OCI-LY7 (cell line): ENCODE data around the gene PAPOLG. TPM values are rescaled to one million over a fixed set of nuclear protein-coding genes. Genes with fewer than 3 reads are reported as not detected.

Experiments
- BruUV-seq: library from RNA; stranded (reverse); fragments of 400-500 nt; replicated peaks from 2 replicates; lab custom pipeline; 2021; lab: Mats Ljungman, UMichigan
- CTCF ChIA-PET: fragments of 300-600 bp; sonication (Branson Sonifier 250); formaldehyde crosslinking; loops from one replicate; lab custom pipeline; 2022; ENCODE audit warnings: antibody characterized with exemption; ENCODE audit not compliant: unreplicated experiment; lab: Charles Lee
- POLR2A ChIA-PET: fragments of 300-600 bp; sonication (Branson Sonifier 250); formaldehyde crosslinking; loops from one replicate; lab custom pipeline; 2022; ENCODE audit warnings: antibody characterized with exemption; lab: Charles Lee
- DNase-seq: peaks from one replicate; pipeline ENCODE4 v3.0.0-alpha.2; 2015; ENCODE audit warnings: low spot score
- H2AFZ ChIP-seq: fragments of 200-600 bp; sonication (generic), shearing (Covaris generic); 2 replicates; pipeline ENCODE4 v1.6.1; 2014; ENCODE audit warnings: mild to moderate bottlenecking, antibody characterized with exemption, low read length, moderate library complexity
- H3K27ac ChIP-seq: fragments of 200-600 bp; sonication (generic); 2 replicates; pipeline ENCODE4 v1.5.1; 2014; ENCODE audit warnings: mixed run types, low read depth, mild to moderate bottlenecking, moderate library complexity, low read length, inconsistent platforms; ENCODE audit not compliant: poor library complexity, severe bottlenecking
- H3K36me3 ChIP-seq: fragments of 200-600 bp; sonication (generic); 2 replicates; pipeline ENCODE4 v1.6.1; 2014; ENCODE audit warnings: mild to moderate bottlenecking, antibody characterized with exemption, low read length, moderate library complexity, mixed read lengths; ENCODE audit not compliant: insufficient read depth
- H3K4me1 ChIP-seq: fragments of 200-600 bp; sonication (generic); 2 replicates; pipeline ENCODE4 v1.5.1; 2014; ENCODE audit warnings: mild to moderate bottlenecking, low read length; ENCODE audit not compliant: insufficient read depth, poor library complexity, severe bottlenecking
- H3K4me2 ChIP-seq: fragments of 200-600 bp; sonication (generic); 2 replicates; pipeline ENCODE4 v1.6.1; 2014; ENCODE audit warnings: mild to moderate bottlenecking, low read length
- H3K4me3 ChIP-seq: fragments of 200-600 bp; sonication (generic); 2 replicates; pipeline ENCODE4 v1.5.1; 2014; ENCODE audit warnings: mild to moderate bottlenecking, low read depth, low read length; ENCODE audit not compliant: poor library complexity, severe bottlenecking
- H3K79me2 ChIP-seq: fragments of 200-600 bp; sonication (generic); 2 replicates; pipeline ENCODE4 v1.6.1; 2016; ENCODE audit warnings: low read depth, mild to moderate bottlenecking, low read length, moderate library complexity, mixed read lengths; ENCODE audit not compliant: insufficient read depth
- H3K9me2 ChIP-seq: fragments of 200-600 bp; sonication (generic); 2 replicates; pipeline ENCODE4 v1.6.1; 2016; ENCODE audit warnings: mild to moderate bottlenecking, low read length, mixed read lengths; ENCODE audit not compliant: insufficient read depth
- H3K9me3 ChIP-seq: fragments of 200-600 bp; sonication (generic); 2 replicates; pipeline ENCODE4 v1.6.1; 2014; ENCODE audit warnings: mild to moderate bottlenecking, mixed run types, low read length, mixed read lengths
- H4K20me1 ChIP-seq: fragments of 200-600 bp; sonication (generic); 2 replicates; pipeline ENCODE4 v1.6.1; 2014; ENCODE audit warnings: mild to moderate bottlenecking, antibody characterized with exemption, low read length, moderate library complexity, mixed read lengths; ENCODE audit not compliant: insufficient read depth
- EZH2phosphoT487 ChIP-seq: fragments of 200-600 bp; sonication (generic); IDR thresholded peaks from 2 replicates; pipeline ENCODE4 v1.6.1; 2018; ENCODE audit warnings: low read depth, borderline replicate concordance, mild to moderate bottlenecking, mixed run types, antibody characterized with exemption, low read length, moderate library complexity, mixed read lengths
- intact Hi-C: fragments of 100-400 bp; cut with micrococcal nuclease; formaldehyde crosslinking; loops from one replicate; pipeline ENCODE4 v1.10.0; 2022; ENCODE audit not compliant: unreplicated experiment
- total RNA-seq, 2 experiments: library from RNA; depleted of rRNA in 1 of 2; stranded (reverse); fragments of >200 nt in 1 of 2; shearing (Covaris generic) in 1 of 2; gene quantifications; 2 replicates each; pipeline ENCODE4 v1.2.3, GENCODE V29; 2014 to 2022
- TF ChIP-seq, protein P1 (sequence below): fragments of 200-600 bp; sonication (generic); conservative IDR thresholded peaks from 2 replicates; pipeline ENCODE4 v1.5.1; 2014; ENCODE audit warnings: mild to moderate bottlenecking, antibody characterized with exemption, low read length, moderate library complexity, mixed read lengths

The PAPOLG gene
- total RNA-seq, 2 experiments from 2014 or later, result 14.6 to 15.0 TPM

DNA sequence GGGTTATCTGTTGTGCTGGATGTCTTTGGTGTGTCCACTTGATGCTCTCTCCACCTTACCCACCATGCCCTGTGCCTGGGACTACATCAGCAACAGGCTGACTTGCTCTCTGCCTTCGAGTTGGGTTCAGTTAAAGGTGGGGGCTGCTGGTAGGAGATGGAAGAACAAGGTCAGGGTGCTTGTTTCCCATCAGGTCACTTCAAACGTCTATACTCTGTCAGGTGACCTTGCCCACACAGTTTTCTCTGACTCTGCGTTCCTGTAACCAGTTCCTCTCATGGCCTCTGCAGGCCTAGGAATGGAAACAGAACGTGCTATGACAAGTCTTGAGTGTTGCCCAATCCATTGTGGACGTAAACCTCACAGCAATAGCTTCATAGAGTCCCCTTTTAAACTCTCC, 38.4 kb upstream of the PAPOLG start:
- H3K27ac ChIP-seq, result no peak overlapping the region
- no peaks in the 10 kb centered on the region for H3K79me2 ChIP-seq
- intact Hi-C loops, result no loop called here
- DNase-seq, result no peak
- H3K4me1 ChIP-seq, result no peaks in the 10 kb centered on the region
- POLR2A ChIA-PET, result no interaction called here
- no peaks in the 10 kb centered on the region for H3K36me3 ChIP-seq
- no peaks in the 10 kb centered on the region for H4K20me1 ChIP-seq
- BruUV-seq, result no TSS peak
- H2AFZ ChIP-seq, result no peak overlapping the region
- no peaks in the 10 kb centered on the region for H3K9me2 ChIP-seq
- H3K4me2 ChIP-seq, result no peak overlapping the region
- TF ChIP-seq EZH2phosphoT487, result no peak
- TF ChIP-seq, protein P1, sequence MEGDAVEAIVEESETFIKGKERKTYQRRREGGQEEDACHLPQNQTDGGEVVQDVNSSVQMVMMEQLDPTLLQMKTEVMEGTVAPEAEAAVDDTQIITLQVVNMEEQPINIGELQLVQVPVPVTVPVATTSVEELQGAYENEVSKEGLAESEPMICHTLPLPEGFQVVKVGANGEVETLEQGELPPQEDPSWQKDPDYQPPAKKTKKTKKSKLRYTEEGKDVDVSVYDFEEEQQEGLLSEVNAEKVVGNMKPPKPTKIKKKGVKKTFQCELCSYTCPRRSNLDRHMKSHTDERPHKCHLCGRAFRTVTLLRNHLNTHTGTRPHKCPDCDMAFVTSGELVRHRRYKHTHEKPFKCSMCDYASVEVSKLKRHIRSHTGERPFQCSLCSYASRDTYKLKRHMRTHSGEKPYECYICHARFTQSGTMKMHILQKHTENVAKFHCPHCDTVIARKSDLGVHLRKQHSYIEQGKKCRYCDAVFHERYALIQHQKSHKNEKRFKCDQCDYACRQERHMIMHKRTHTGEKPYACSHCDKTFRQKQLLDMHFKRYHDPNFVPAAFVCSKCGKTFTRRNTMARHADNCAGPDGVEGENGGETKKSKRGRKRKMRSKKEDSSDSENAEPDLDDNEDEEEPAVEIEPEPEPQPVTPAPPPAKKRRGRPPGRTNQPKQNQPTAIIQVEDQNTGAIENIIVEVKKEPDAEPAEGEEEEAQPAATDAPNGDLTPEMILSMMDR, result no peak
- no peaks in the 10 kb centered on the region for H3K9me3 ChIP-seq
- H3K4me3 ChIP-seq, result no peak overlapping the region
- CTCF ChIA-PET, result no interaction called here

GRCh38 chr2:60719331-60719730, 36.7 kb upstream of the PAPOLG start:
- Histone ChIP-seq H3K79me2 (no peaks in the 10 kb centered on the region), H4K20me1 (no peaks in the 10 kb centered on the region), H3K9me3 (no peaks in the 10 kb centered on the region), H3K27ac (no peak overlapping the region), H3K4me3 (no peak overlapping the region), H3K36me3 (no peaks in the 10 kb centered on the region), H3K9me2 (no peaks in the 10 kb centered on the region), H3K4me2 (no peak overlapping the region), H3K4me1 (no peaks in the 10 kb centered on the region), H2AFZ (no peak overlapping the region)
- no TSS peak for BruUV-seq
- ChIA-PET POLR2A (no interaction called here), CTCF (no interaction called here)
- intact Hi-C loops, result no loop called here
- DNase-seq, result no peak
- no peak for TF ChIP-seq EZH2phosphoT487
- TF ChIP-seq, protein P1, result no peak

DNA sequence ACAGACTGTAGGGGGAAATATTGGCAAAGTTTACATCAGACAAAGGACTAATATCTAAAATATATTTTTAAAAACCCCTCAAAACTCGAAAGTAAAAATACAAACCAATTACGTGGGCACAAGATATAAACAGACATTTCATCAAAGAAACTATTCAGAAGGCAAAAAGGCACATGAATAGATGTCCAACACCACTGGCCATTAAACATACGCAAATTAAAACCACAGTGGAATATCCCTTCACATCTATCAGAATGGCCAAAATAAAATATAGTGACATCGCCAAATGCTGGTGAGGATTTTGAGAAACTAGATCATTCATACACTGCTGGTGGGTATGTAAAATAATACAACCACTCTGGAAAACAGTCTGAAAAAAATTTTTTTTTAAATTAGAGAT, 30.6 kb upstream of the PAPOLG start:
- no peaks in the 10 kb centered on the region for H3K36me3 ChIP-seq
- no peak overlapping the region for H3K4me3 ChIP-seq
- ChIA-PET POLR2A (interaction anchor here (0.6 to 1.2 kb wide), 3 partner anchors 24 to 32 kb away, joined by 3 to 5 read pairs (median 4); partner anchors contain the start of gene PAPOLG), CTCF (no interaction called here)
- intact Hi-C loops, result no loop called here
- BruUV-seq, result no TSS peak
- 0 out of 2 replicates have a peak, but pooled peaks cover 6% of the 10 kb centered on the region for H3K9me3 ChIP-seq
- TF ChIP-seq, protein P1, result no peak
- TF ChIP-seq EZH2phosphoT487, result no peak
- no peaks in the 10 kb centered on the region for H4K20me1 ChIP-seq
- no peak for DNase-seq
- no peak overlapping the region for H3K4me2 ChIP-seq
- no peaks in the 10 kb centered on the region for H3K9me2 ChIP-seq
- H3K79me2 ChIP-seq, result no peaks in the 10 kb centered on the region
- no peak overlapping the region for H3K27ac ChIP-seq
- no peak overlapping the region for H2AFZ ChIP-seq
- H3K4me1 ChIP-seq, result no peaks in the 10 kb centered on the region
